Activated CD8-positive, alpha-beta T cell treated with anti-CD3 and anti-CD28 coated beads for 36 hours (primary cell): ENCODE data around the gene MFAP4. TPM values are rescaled to one million over a fixed set of nuclear protein-coding genes. Genes with fewer than 3 reads are reported as not detected.

Source experiments
- ATAC-seq: fragments of 200-7000 bp; cut with Tn5 transposase; one replicate; pipeline ENCODE4 v1.10.0; 2021; ENCODE audit warnings: mild to moderate bottlenecking, moderate library complexity
- CTCF ChIA-PET: fragments of 350-600 bp; sonication (Branson Sonifier 250); formaldehyde crosslinking; loops from one replicate; lab custom pipeline; 2021; ENCODE audit warnings: antibody characterized with exemption; lab: Charles Lee
- POLR2A ChIA-PET: fragments of 350-600 bp; sonication (Branson Sonifier 250); formaldehyde crosslinking; loops from one replicate; lab custom pipeline; 2021; ENCODE audit warnings: antibody characterized with exemption; lab: Charles Lee
- DNase-seq: peaks from one replicate; pipeline ENCODE4 v3.0.0-alpha.2; 2020
- H3K27ac Mint-ChIP-seq: one replicate; pipeline ENCODE4 v1.8.0; 2021; ENCODE audit warnings: mild to moderate bottlenecking, mixed read lengths
- H3K27me3 Mint-ChIP-seq: one replicate; pipeline ENCODE4 v1.8.0; 2021; ENCODE audit warnings: mixed read lengths
- H3K36me3 Mint-ChIP-seq: one replicate; pipeline ENCODE4 v1.8.0; 2021; ENCODE audit warnings: low read depth, mixed read lengths
- H3K4me1 Mint-ChIP-seq: one replicate; pipeline ENCODE4 v1.8.0; 2021; ENCODE audit warnings: low read depth, mixed read lengths
- H3K4me3 Mint-ChIP-seq: one replicate; pipeline ENCODE4 v1.8.0; 2021; ENCODE audit warnings: mild to moderate bottlenecking, moderate library complexity, mixed read lengths
- H3K9me3 Mint-ChIP-seq: one replicate; pipeline ENCODE4 v1.8.0; 2021; ENCODE audit warnings: mixed read lengths
- intact Hi-C: fragments of 100-400 bp; cut with micrococcal nuclease; formaldehyde crosslinking; loops from one replicate; pipeline ENCODE4 v1.10.0; 2022
- microRNA-seq: library from miRNA; unstranded; fragments of <30 nt; microRNA quantifications from one replicate; pipeline ENCODE4 v1.2.0, GENCODE V29; 2022; ENCODE audit warnings: borderline microRNAs expressed, borderline replicate concordance
- total RNA-seq, 2 experiments: library from RNA; stranded (reverse); gene quantifications; one replicate each; pipeline ENCODE4 v1.2.3, GENCODE V29; 2021
- TF ChIP-seq, protein P1 (sequence below): fragments of 200-600 bp; IDR thresholded peaks from one replicate; pipeline ENCODE4 v1.8.0; 2022; ENCODE audit warnings: antibody characterized with exemption, mild to moderate bottlenecking

Gene MFAP4
- total RNA-seq, 2 experiments from 2014 or later: 0.47 to 0.70 TPM

DNA sequence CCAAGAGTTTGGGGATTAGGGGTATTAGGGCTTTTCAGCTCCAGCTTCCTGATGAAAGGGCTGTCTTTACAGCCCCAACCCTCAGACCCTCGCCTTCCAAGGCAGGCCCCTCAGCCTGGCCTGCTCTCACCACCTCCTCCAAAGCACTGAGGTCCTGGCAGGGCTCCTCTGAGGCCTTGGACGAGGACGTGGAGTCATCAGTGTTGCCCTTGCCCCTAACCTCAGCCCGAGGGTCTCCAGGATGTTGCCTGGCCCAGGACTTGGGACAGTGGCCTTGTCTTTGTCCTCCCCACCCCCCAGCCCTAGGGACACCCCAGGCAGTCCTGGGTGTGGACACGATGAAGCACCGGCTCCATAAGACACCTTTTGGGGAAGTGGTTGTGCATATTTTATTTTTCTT lies 52.7 kb downstream of the MFAP4 start:
- DNase-seq: no peak
- Mint-ChIP-seq H3K4me3 (no peak overlapping the region), H3K27ac (no peak overlapping the region), H3K4me1 (peaks cover 4% of the 10 kb centered on the region), H3K9me3 (no peaks in the 10 kb centered on the region), H3K27me3 (peaks cover 16% of the 10 kb centered on the region), H3K36me3 (no peaks in the 10 kb centered on the region)
- intact Hi-C loops: no loop called here
- TF ChIP-seq, protein P1, sequence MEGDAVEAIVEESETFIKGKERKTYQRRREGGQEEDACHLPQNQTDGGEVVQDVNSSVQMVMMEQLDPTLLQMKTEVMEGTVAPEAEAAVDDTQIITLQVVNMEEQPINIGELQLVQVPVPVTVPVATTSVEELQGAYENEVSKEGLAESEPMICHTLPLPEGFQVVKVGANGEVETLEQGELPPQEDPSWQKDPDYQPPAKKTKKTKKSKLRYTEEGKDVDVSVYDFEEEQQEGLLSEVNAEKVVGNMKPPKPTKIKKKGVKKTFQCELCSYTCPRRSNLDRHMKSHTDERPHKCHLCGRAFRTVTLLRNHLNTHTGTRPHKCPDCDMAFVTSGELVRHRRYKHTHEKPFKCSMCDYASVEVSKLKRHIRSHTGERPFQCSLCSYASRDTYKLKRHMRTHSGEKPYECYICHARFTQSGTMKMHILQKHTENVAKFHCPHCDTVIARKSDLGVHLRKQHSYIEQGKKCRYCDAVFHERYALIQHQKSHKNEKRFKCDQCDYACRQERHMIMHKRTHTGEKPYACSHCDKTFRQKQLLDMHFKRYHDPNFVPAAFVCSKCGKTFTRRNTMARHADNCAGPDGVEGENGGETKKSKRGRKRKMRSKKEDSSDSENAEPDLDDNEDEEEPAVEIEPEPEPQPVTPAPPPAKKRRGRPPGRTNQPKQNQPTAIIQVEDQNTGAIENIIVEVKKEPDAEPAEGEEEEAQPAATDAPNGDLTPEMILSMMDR: no peak
- ATAC-seq: no peak
- POLR2A ChIA-PET: no interaction called here
- CTCF ChIA-PET: no interaction called here

DNA sequence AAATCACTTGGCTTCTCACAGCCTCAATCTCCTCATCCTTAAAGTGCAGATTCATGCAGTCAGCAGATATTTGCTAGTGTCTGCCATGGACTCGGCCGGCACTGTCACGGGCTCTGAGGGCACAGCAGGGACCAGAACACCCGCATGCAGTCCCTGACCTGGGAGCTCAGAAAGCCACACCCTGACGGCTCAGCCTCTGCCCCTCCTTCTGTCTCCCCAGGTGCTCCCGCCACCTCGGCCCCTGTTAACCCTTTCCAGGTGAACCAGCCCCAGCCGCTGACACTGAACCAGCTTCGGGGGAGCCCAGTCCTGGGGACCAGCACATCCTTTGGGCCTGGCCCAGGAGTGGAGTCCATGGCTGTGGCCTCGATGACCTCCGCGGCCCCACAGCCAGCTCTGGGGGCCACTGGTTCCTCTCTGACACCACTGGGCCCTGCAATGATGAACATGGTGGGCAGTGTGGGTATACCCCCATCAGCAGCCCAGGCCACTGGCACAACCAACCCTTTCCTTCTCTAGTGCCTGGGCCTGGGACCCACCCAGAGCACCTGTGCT lies 53.2 kb downstream of the MFAP4 start:
- no peaks in the 10 kb centered on the region for H3K9me3 Mint-ChIP-seq
- no peak overlapping the region for H3K27ac Mint-ChIP-seq
- intact Hi-C loops: no loop called here
- DNase-seq (no peak), ATAC-seq (no peak)
- CTCF ChIA-PET: no interaction called here
- TF ChIP-seq, protein P1: no peak
- H3K4me1 Mint-ChIP-seq: peaks cover 4% of the 10 kb centered on the region
- H3K4me3 Mint-ChIP-seq: no peak overlapping the region
- POLR2A ChIA-PET: no interaction called here
- H3K36me3 Mint-ChIP-seq: no peaks in the 10 kb centered on the region
- H3K27me3 Mint-ChIP-seq: peaks cover 14% of the 10 kb centered on the region

Small RNA genes lying within 50 kb of the gene (microRNA-seq; reads per million reads assigned to microRNA genes)
- gene MIR1180: 224 reads per million, percentile 75 among the genes with 10 or more reads in this experiment

Other genes with a start within 250 kb of the MFAP4 start
- 1 to 10 TPM; 3.2 to 4.6 TPM for gene EPN2, start 149.8 kb downstream of the MFAP4 start, total RNA-seq
- gene B9D1, start 24.5 kb downstream of the MFAP4 start, total RNA-seq: 1 to 10 TPM; 7.2 to 9.4 TPM
- 10 to 100 TPM; 25.1 to 27.1 TPM for gene MAPK7, start 8.7 kb downstream of the MFAP4 start, total RNA-seq
- under 1 TPM; 0.34 to 0.63 TPM for gene RNF112, start 24.0 kb upstream of the MFAP4 start, total RNA-seq
- under 1 TPM in 1 of 2 experiments, not detected in 1; 0.11 TPM for gene SLC47A1, start 146.7 kb upstream of the MFAP4 start, total RNA-seq